ENCODE measurements around the gene CEP128. TPM values are rescaled to one million over a fixed set of nuclear protein-coding genes. Genes with fewer than 3 reads are reported as not detected.

Gene CEP128
- polyA plus RNA-seq, 1 donor (not counting 4 experiments of a cell fraction or from before 2014, with no cell fraction given), result 2.6 TPM

- H3K4me3 ChIP-seq (ENCODE audit: control insufficient read depth in 2 of 3, extremely low read depth in 1 of 3, insufficient read depth in 2 of 3, low read depth in 1 of 3, low read length in 3 of 3), result no peak overlapping the region
- H3K27ac ChIP-seq (ENCODE audit: control insufficient read depth, insufficient read depth, low read length), result no peak overlapping the region
- H3K9me3 ChIP-seq (ENCODE audit: control insufficient read depth, low read depth, low read length), result no peaks in the 10 kb centered on the region
- FAIRE-seq, result no peak
- H2AFZ ChIP-seq (ENCODE audit: control insufficient read depth, low read length), result no peak overlapping the region
- dilution Hi-C loops (cut with MboI; ENCODE audit: extremely low pct_ligation_motif_present, low sequenced_read_pairs), result no loop called here
- TF ChIP-seq CTCF (optimal IDR thresholded peaks at IDR 0.05 in 1 of 3, IDR thresholded peaks at IDR 0.05 in 1 of 3, conservative IDR thresholded peaks at IDR 0.05 in 1 of 3; ENCODE audit: extremely low read depth in 1 of 3, insufficient read depth in 2 of 3, low read length in 3 of 3) (no peak), EZH2 (IDR thresholded peaks at IDR 0.05; ENCODE audit: low read length) (no peak)
- peaks cover 0 to 3% of the 10 kb centered on the region in 2 experiments for H3K36me3 ChIP-seq (ENCODE audit: control insufficient read depth in 2 of 2, extremely low read depth in 1 of 2, insufficient read depth in 2 of 2, low read length in 2 of 2)
- H4K20me1 ChIP-seq (ENCODE audit: control insufficient read depth, extremely low read depth, insufficient read depth, low read length), result no peaks in the 10 kb centered on the region
- no peak for DNase-seq (ENCODE audit: low read depth, low spot score)
- H3K4me2 ChIP-seq (ENCODE audit: control insufficient read depth, extremely low read depth, insufficient read depth, low read depth, low read length), result no peak overlapping the region
- no peak overlapping the region for H3K9ac ChIP-seq (ENCODE audit: control insufficient read depth, extremely low read depth, insufficient read depth, low read length)
- no peaks in the 10 kb centered on the region for H3K27me3 ChIP-seq (ENCODE audit: control insufficient read depth, extremely low read depth, insufficient read depth, low read length)
- no peaks in the 10 kb centered on the region for H3K4me1 ChIP-seq (ENCODE audit: control insufficient read depth, extremely low read depth, insufficient read depth, low read length)
- H3K9me1 ChIP-seq (ENCODE audit: control insufficient read depth, extremely low read depth, insufficient read depth, low read length), result no peaks in the 10 kb centered on the region
- no peaks in the 10 kb centered on the region for H3K79me2 ChIP-seq (ENCODE audit: control insufficient read depth, insufficient read depth, low read length)
Observed at GRCh38 chr14:80507292-80507869, 434.2 kb downstream of the CEP128 start.

GRCh38 chr14:80504781-80505180 lies 436.8 kb downstream of the CEP128 start:
- FAIRE-seq, result no peak
- Histone ChIP-seq H3K4me3 (ENCODE audit: control insufficient read depth in 2 of 3, extremely low read depth in 1 of 3, insufficient read depth in 2 of 3, low read depth in 1 of 3, low read length in 3 of 3) (no peak overlapping the region), H2AFZ (ENCODE audit: control insufficient read depth, low read length) (no peak overlapping the region), H3K9ac (ENCODE audit: control insufficient read depth, extremely low read depth, insufficient read depth, low read length) (no peak overlapping the region), H3K9me3 (ENCODE audit: control insufficient read depth, low read depth, low read length) (no peaks in the 10 kb centered on the region), H3K27ac (ENCODE audit: control insufficient read depth, insufficient read depth, low read length) (no peak overlapping the region), H3K4me2 (ENCODE audit: control insufficient read depth, extremely low read depth, insufficient read depth, low read depth, low read length) (no peak overlapping the region), H3K27me3 (ENCODE audit: control insufficient read depth, extremely low read depth, insufficient read depth, low read length) (no peaks in the 10 kb centered on the region), H3K9me1 (ENCODE audit: control insufficient read depth, extremely low read depth, insufficient read depth, low read length) (no peaks in the 10 kb centered on the region), H3K4me1 (ENCODE audit: control insufficient read depth, extremely low read depth, insufficient read depth, low read length) (no peaks in the 10 kb centered on the region), H3K36me3 (ENCODE audit: control insufficient read depth in 2 of 2, extremely low read depth in 1 of 2, insufficient read depth in 2 of 2, low read length in 2 of 2) (peaks cover 0 to 3% of the 10 kb centered on the region in 2 experiments), H4K20me1 (ENCODE audit: control insufficient read depth, extremely low read depth, insufficient read depth, low read length) (no peaks in the 10 kb centered on the region), H3K79me2 (ENCODE audit: control insufficient read depth, insufficient read depth, low read length) (no peaks in the 10 kb centered on the region)
- TF ChIP-seq EZH2 (IDR thresholded peaks at IDR 0.05; ENCODE audit: low read length), result no peak
- TF ChIP-seq CTCF (optimal IDR thresholded peaks at IDR 0.05 in 1 of 3, IDR thresholded peaks at IDR 0.05 in 1 of 3, conservative IDR thresholded peaks at IDR 0.05 in 1 of 3; ENCODE audit: extremely low read depth in 1 of 3, insufficient read depth in 2 of 3, low read length in 3 of 3), result no peak
- dilution Hi-C loops (cut with MboI; ENCODE audit: extremely low pct_ligation_motif_present, low sequenced_read_pairs), result no loop called here
- DNase-seq (ENCODE audit: low read depth, low spot score), result no peak
